Measurements from ENCODE around the gene NDUFS6.

DNA sequence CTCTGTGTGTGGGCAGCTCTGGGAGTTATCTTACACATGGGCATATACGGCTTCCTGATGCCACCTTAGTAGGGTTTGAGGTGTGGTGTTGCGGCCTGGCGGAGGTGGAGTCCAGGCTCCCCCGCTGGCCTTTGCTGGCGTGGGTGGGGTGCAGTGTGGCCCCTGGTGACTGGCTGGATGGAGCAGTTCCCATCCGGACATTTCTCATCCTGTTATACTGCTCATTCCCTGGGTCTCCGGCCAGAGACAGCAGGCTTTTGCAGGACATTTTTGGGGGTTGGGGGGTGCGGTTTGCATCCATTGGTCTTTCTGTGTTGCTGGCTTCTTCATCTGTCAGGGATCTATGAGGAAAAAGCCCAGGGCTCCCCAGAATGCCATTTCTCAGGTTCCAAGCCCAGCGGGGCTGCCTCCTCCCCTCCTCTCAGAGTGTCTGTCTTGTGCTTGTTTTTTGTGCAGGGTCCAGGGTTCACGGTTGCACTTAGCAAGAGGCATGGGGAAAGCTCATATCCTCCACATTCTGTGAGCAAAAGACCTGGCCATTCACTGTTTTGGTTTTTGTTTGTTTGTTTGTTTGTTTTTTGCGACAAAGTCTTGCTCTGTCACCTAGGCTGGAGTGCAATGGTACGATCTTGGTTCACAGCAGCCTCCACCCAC, 22.3 kb downstream of the NDUFS6 start:
- TF ChIP-seq, protein P1, sequence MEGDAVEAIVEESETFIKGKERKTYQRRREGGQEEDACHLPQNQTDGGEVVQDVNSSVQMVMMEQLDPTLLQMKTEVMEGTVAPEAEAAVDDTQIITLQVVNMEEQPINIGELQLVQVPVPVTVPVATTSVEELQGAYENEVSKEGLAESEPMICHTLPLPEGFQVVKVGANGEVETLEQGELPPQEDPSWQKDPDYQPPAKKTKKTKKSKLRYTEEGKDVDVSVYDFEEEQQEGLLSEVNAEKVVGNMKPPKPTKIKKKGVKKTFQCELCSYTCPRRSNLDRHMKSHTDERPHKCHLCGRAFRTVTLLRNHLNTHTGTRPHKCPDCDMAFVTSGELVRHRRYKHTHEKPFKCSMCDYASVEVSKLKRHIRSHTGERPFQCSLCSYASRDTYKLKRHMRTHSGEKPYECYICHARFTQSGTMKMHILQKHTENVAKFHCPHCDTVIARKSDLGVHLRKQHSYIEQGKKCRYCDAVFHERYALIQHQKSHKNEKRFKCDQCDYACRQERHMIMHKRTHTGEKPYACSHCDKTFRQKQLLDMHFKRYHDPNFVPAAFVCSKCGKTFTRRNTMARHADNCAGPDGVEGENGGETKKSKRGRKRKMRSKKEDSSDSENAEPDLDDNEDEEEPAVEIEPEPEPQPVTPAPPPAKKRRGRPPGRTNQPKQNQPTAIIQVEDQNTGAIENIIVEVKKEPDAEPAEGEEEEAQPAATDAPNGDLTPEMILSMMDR (IDR thresholded peaks at IDR 0.05) = no peak
- TF ChIP-seq POLR2A (IDR thresholded peaks at IDR 0.05) = no peak

Data from body of pancreas (tissue), 4 donors.